NT2/D1 (cell line): ENCODE data around the gene POLE2.

Experiments used
- SUZ12 ChIP-seq: IDR thresholded peaks from 2 replicates; pipeline ENCODE4 v1.6.1; 2011; ENCODE audit not compliant: insufficient read length, insufficient read depth; ENCODE audit errors: extremely low read depth
- ZNF274 ChIP-seq: IDR thresholded peaks from 2 replicates; pipeline ENCODE4 v1.6.1; 2011; ENCODE audit warnings: mild to moderate bottlenecking, low read depth, low read length

- no peak for TF ChIP-seq ZNF274
- TF ChIP-seq SUZ12 = no peak
Measured at GRCh38 chr14:49653508-49653907, 34.5 kb downstream of the POLE2 start.
